Psoas muscle (tissue), 8 donors: ENCODE measurements around the gene SLCO2B1. TPM values are rescaled to one million over a fixed set of nuclear protein-coding genes. Genes with fewer than 3 reads are reported as not detected.
A peak's percentile ranks its signal among the peaks of the same experiment; 100 is the strongest.

Experiments
- ATAC-seq, 4 donors: fragments of 200-7000 bp; cut with Tn5 transposase; one replicate each; pipeline ENCODE4 v1.9.1; 2020; ENCODE audit warnings: moderate library complexity in 3 of 4, mild to moderate bottlenecking in 2 of 4
- DNase-seq, 2 donors: peaks; one replicate each; pipeline ENCODE4 v3.0.0-alpha.2; 2020
- H3K27ac ChIP-seq: fragments of 200-600 bp; one replicate; pipeline ENCODE4 v1.8.0; 2022
- H3K27me3 ChIP-seq, 3 donors: fragments of 200-600 bp in 1 of 3; one replicate each; pipeline versions ENCODE4 v1.6.1 to v1.8.0; 2013 to 2022; ENCODE audit warnings: low read length in 2 of 3, mild to moderate bottlenecking in 2 of 3, moderate library complexity in 1 of 3; ENCODE audit not compliant: insufficient read depth in 3 of 3
- H3K36me3 ChIP-seq, 2 donors: fragments of 200-600 bp in 1 of 2; one replicate each; pipeline versions ENCODE4 v1.6.1 to v1.8.0; 2013 to 2022; ENCODE audit warnings: low read depth in 1 of 2, mild to moderate bottlenecking in 1 of 2, moderate library complexity in 1 of 2; ENCODE audit not compliant: insufficient read depth in 1 of 2
- H3K4me1 ChIP-seq: fragments of 200-600 bp; one replicate; pipeline ENCODE4 v1.8.0; 2022
- H3K4me3 ChIP-seq: fragments of 200-600 bp; one replicate; pipeline ENCODE4 v1.8.0; 2022; ENCODE audit warnings: mild to moderate bottlenecking
- H3K9me3 ChIP-seq: fragments of 200-600 bp; one replicate; pipeline ENCODE4 v1.8.0; 2022
- CTCF ChIP-seq: fragments of 200-600 bp; IDR thresholded peaks from one replicate; pipeline ENCODE4 v1.8.0; 2022; ENCODE audit warnings: antibody characterized with exemption
- WGBS, 3 donors: extraction: QIAGEN DNeasy Blood & Tissue Kit; methylation state at CpG; one replicate each; pipeline versions ENCODE4 v1.1.6 to v1.1.7; 2013; 5-methylcytosine and 5-hydroxymethylcytosine counted together
- intact Hi-C, 2 donors: fragments of 100-400 bp; cut with DNase I; formaldehyde crosslinking; loops; one replicate each; pipeline versions ENCODE4 v1.11.0 to v1.14.2; 2022
- polyA plus RNA-seq, 3 donors: library from polyadenylated mRNA; stranded (reverse); fragments of 200-250 nt; gene quantifications; one replicate each; pipeline ENCODE4 v1.2.3, GENCODE V29; 2013
- total RNA-seq, 4 donors: library from RNA; stranded (reverse); fragmentation: NEBNext Ultra II Directional in 2 of 4; extraction: Animal tissue kit (Norgen Biotek cat#: 25700) in 2 of 4; gene quantifications; one replicate each; pipeline versions ENCODE4 v1.2.1 to v1.2.4, GENCODE V29; 2021 to 2023
- donor health status: healthy with polysubstance abuse.
- donor health status: DM: no; HTN: no; CAD: no; lungs with moderate emphysema.
- donor health status: Bipolar disorder and iron deficiency.
- donor health status: healthy.
- donor health status: DM: yes; HTN: yes; CAD: no.
- donor health status: DM: no; HTN: no; CAD: no.
- donor health status: DM: no; HTN: no; CAD: no.
- donor health status: DM: yes; HTN: yes; CAD: no.

SLCO2B1 gene
- total and polyA plus RNA-seq, 7 donors: 1.2 to 17.7 (median 10.7) TPM

GRCh38 chr11:75193271-75193670 lies 42.4 kb downstream of the SLCO2B1 start:
- Histone ChIP-seq H3K36me3 (no peaks in the 10 kb centered on the region), H3K27ac (no peak overlapping the region), H3K27me3 (no peaks in the 10 kb centered on the region), H3K4me3 (no peak overlapping the region), H3K4me1 (no peaks in the 10 kb centered on the region), H3K9me3 (no peaks in the 10 kb centered on the region)
- ATAC-seq: no peak
- TF ChIP-seq CTCF: no peak
- WGBS, 3 donors: 95 to 96% (median 95%) methylated on average over 15 of the region's 15 CpGs
- intact Hi-C loops: no loop called here
- no peak for DNase-seq

- Histone ChIP-seq H3K27ac (no peak overlapping the region), H3K4me1 (no peaks in the 10 kb centered on the region), H3K4me3 (no peak overlapping the region), H3K36me3 (no peaks in the 10 kb centered on the region), H3K9me3 (no peaks in the 10 kb centered on the region), H3K27me3 (no peaks in the 10 kb centered on the region)
- no peak for TF ChIP-seq CTCF
- ATAC-seq (peak in 1 of 4 donors; percentile 21), DNase-seq (no peak)
- 53 to 65% (median 57%) methylated on average over 2 of the region's 2 CpGs for WGBS, 3 donors
- intact Hi-C loops: no loop called here
Measured at GRCh38 chr11:75193711-75194110, 42.8 kb downstream of the SLCO2B1 start.

GRCh38 chr11:75194147-75194546 lies 43.2 kb downstream of the SLCO2B1 start:
- Histone ChIP-seq H3K4me3 (no peak overlapping the region), H3K27me3 (no peaks in the 10 kb centered on the region), H3K4me1 (no peaks in the 10 kb centered on the region), H3K9me3 (no peaks in the 10 kb centered on the region), H3K27ac (no peak overlapping the region), H3K36me3 (no peaks in the 10 kb centered on the region)
- intact Hi-C loops: no loop called here
- DNase-seq (peak in 1 of 2 donors; percentile 70), ATAC-seq (peak in 3 of 4 donors; percentile 30 to 50 (median 39))
- no peak for TF ChIP-seq CTCF
- 13 to 31% (median 17%) methylated on average over 5 of the region's 5 CpGs for WGBS, 3 donors

- ATAC-seq (peak in 3 of 4 donors; percentile 30 to 59 (median 48)), DNase-seq (peak in 1 of 2 donors; percentile 67)
- no peaks in the 10 kb centered on the region for H3K9me3 ChIP-seq
- no peaks in the 10 kb centered on the region for H3K4me1 ChIP-seq
- no peak overlapping the region for H3K27ac ChIP-seq
- WGBS, 3 donors: 62 to 75% (median 62%) methylated on average over 7 of the region's 7 CpGs
- no peak overlapping the region for H3K4me3 ChIP-seq
- intact Hi-C loops: no loop called here
- no peaks in the 10 kb centered on the region for H3K27me3 ChIP-seq
- H3K36me3 ChIP-seq: no peaks in the 10 kb centered on the region
- TF ChIP-seq CTCF: no peak
Measured at GRCh38 chr11:75195167-75195962, 44.5 kb downstream of the SLCO2B1 start.
